Activated CD4-positive, CD25-positive, alpha-beta regulatory T cell treated with anti-CD3 and anti-CD28 coated beads, Interleukin-2, amount 50 U/mL, for 24 hours (primary cell): ENCODE results near the gene KCNQ4.

Source experiments
- ATAC-seq, 2 donors: fragments of 150-1000 bp; cut with Tn5 transposase; one replicate each; pipeline ENCODE4 v1.10.0; 2021; ENCODE audit warnings: mild to moderate bottlenecking in 1 of 2, moderate library complexity in 1 of 2

The KCNQ4 gene

DNA sequence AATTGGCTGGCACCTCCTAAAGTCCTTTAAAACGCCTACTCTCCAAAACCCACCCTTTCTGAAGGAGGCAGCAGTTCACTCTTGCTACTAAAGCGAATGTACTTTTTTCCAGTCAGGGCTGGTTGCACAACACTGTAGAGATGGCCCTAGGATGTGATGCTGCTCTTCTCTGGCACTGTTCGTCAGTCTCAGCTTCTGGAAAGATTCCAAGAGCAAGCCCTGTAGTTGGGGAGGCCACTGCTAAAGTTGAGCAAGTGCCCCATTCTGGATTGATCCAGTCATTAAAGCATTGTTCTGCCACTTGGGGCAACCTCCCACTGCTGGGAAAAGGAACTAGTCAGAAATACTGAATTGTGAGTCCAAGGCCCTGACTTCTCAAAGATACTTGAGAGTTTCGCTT, 28.5 kb upstream of the KCNQ4 start:
- no peak for ATAC-seq

DNA sequence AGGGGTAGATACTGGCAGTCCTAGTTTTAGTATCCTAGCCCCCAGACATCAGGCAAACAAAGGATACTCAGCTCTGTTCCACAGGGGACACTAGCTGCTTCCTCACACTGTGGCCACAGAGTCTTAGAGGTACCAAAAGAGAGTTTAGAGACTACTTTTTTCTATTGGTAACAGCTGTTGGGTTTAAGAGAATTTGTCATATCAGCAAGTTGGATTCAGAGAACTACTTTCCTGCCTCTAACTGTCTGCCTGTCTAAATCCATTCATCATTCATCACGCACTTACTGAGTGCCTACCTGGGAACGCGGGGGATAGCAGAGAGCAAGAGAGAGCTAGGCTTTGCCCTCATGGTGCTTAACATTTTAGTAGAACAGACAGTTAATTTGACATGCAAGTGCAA, 27.1 kb upstream of the KCNQ4 start:
- no peak for ATAC-seq

DNA sequence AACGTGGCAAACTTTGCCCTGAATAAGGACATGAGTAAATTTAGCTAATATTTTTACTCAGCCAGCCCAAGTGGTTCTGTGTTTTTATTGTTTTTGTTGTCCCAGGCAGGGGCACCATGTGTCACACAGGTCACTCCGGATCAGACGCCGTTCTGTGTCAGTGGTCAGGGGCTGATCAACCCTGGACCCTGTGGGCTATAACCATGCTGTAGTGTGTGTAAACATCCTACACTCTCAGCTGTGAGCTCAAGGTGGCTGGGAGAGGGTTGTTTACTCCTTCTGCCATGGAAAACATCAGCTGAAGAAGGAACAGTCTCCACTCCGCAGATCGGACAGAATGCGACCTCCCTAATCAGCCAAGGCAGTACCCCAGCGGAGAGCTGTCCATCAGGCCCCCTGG, 26.5 kb upstream of the KCNQ4 start:
- ATAC-seq, result no peak

DNA sequence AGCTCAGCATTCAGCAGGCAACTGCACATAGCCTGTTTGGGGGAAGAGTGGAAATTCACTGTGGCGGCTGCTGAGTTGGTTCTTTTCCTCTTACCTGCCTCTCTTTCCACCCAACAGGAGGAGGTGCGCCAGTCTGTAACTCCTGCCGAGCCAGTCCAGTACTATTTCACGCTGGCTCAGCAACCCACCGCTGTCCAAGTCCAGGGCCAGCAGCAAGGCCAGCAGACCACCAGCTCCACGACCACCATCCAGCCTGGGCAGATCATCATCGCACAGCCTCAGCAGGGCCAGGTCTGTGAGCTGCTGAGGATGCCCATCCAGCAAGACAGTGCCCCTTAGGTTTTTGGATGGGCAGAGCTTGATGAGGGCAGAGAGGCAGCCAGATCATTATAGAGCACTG, 25.6 kb upstream of the KCNQ4 start:
- ATAC-seq, result no peak

DNA sequence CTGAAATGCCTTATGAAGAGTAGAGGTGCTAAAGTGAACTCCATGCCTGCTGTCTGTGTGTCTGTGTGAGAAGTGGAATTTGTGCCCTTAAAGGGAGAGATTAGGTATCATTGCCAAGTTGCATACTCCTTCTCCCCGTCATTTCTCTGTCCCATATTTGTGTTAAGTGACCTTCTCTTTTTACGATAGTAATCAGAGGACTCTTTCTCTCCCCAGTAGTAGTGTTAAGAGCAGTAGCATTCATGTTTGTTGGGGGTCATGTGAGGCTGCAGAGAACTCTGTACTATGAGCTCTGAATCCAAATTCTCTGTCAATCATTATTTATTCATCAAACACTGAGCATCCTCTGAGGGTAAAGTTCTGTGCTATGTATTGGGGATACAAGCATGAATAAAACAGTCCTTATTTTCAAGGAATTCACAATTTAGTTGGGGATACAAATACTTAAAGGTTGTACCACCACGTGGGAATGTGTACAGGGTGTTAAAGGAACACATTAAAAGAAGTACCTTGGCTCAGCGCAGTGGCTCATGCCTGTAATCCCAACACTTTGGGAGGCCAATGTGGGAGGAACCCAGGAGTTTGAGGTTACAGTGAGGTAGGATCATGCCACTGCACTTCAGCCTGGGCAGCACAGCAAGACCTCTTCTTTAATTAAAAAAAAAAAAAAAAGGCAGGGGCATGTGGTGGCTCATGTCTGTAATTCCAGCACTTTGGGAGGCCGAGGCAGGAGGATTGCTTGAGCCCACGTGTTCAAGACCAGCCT, 24.8 kb upstream of the KCNQ4 start:
- ATAC-seq, result no peak

DNA sequence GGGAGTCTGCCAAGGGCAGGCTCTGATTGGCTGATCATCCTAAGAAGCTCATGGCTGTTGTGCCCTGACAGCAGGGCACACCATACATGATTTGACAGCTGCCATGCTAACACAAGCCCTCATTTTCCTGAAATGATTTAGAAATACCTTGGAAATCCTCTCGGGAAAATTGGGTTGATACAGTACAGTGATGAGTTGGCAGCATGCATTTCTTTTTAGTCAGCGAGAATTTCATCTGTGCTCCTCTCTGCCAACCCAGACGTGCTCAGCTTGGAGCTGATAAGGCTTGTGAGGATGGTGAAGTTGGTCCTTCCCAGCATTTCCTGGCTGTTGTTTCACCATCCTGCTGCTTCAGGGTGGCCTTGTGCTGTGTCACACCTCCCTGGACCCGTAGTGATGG, 22.6 kb upstream of the KCNQ4 start:
- ATAC-seq, result no peak

DNA sequence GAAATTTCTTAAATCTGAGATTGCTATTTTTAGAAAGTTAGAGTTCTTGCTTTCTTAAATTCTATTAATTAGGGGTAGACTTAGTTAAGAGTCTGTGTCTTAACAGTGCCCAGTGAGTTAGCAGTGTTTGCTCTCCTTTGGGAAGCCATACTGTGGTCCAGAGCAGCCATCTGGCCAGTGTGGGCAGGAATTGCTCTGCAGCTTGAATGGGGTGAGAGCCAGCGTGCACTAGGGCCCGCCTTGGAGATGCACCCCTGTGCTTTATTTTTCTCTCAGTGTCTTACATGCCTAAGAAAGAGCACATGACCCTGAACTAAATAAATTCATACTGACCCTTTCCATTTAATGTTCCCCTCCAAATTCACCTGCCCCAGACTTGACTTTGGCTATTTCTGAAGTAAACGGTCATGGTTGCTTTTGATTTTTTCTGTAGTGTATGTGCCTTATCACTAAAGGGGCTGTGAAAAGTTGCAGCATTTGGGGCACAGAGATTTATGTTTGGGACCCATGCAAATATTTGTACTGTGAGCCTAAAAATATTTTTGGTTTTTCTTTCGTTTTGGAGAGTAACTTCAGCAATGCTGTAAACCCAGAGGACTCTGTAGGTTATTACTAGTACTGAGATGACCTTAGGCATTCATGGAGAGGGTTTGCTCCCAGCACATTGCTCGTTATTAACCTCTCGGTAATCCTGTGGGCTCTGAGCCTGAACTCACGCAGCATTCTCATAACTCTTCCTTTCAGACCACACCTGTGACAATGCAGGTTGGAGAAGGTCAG, 21.3 kb upstream of the KCNQ4 start:
- ATAC-seq, result no peak

DNA sequence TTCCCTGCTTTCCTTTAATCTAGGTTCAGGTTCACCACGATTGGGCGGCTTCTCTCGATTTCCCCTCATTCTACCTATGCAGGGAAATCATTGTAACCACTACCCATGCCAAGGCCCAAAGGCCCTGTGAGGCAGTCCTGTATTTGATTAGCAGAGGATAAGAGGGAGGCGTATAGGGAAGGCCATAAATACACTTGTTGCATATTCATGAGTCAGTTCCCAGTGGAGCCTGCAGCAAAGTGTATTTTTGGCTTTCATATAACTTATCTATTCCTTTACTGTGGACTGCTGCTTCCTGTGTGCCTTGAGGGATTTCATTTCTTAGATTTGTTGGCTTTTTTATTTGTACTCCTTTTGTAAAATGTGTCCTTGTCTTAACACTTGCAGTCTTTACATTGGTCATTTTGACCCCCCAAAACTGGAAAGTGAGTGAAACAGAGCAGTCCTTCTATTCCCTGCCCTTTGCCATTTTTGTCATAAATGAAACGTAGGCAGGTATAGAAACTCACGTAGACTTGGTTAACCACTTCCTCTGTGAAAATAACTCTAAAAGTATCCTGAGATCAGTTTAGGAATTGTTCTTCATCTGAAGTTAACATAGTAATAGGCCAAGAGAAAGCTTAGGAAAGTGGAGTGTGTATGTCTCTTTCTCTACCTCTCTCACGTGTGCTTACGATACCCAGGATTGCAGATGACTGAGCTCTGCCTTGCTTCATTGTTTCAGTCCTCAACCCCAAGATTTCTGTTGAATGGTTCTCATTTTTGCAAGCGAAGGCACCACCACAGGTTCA, 19.6 kb upstream of the KCNQ4 start:
- peak in 1 of 2 donors; percentile 24 for ATAC-seq

DNA sequence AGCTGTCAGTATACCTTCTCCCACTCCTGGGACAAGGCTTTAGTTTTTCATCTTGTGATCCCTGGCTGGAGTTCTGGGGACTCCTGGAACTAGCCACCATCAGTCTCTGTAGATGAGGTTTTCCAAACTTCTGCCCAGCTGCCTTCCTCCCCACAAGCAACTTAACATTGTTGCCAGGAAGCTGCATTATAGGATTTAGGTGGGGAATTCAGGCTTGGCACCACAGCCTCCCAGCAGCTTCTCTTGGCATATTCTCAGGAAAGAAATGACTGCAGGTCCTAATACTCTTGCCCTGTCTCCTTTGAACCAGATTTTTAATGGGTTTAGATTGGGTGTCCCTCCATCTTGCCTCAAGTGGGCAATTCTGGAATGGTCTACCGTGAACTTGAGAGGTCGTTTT, 18.6 kb upstream of the KCNQ4 start:
- ATAC-seq, result no peak

DNA sequence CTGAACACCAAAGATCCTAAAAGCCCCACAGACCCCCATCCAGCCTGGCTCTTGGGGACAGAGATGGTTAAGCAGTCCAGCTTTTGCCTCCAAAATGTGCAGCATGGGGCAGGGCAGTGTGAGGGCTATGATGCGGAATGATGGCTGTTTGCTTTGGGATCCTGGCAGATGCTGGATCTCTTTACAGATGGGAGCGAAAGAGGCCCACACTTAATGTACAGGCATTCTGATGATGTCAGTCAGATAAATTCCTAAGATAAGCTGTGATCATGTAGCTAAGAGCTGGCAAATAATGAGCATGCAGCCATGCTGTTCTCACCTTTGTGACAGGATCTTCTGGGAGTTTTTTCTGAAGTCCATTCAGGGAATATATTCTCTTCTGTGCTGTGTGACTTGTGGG, 17.6 kb upstream of the KCNQ4 start:
- ATAC-seq, result no peak

DNA sequence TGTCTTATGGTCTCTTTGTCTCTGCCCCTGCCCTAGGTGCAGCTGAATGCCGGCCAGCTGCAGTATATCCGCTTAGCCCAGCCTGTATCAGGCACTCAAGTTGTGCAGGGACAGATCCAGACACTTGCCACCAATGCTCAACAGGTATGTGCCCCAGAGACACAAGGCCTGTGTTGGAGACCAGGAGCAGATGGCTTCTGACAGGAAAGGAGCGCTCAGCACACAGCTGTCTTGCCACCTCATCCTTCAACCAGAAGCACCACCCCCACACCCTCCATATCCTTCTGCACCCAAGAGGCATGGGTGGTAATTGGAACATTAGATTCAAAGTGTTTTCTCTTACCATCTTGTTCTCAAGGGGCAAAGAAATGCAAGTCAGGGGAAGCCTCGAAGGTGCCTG, 17.0 kb upstream of the KCNQ4 start:
- ATAC-seq, result no peak

DNA sequence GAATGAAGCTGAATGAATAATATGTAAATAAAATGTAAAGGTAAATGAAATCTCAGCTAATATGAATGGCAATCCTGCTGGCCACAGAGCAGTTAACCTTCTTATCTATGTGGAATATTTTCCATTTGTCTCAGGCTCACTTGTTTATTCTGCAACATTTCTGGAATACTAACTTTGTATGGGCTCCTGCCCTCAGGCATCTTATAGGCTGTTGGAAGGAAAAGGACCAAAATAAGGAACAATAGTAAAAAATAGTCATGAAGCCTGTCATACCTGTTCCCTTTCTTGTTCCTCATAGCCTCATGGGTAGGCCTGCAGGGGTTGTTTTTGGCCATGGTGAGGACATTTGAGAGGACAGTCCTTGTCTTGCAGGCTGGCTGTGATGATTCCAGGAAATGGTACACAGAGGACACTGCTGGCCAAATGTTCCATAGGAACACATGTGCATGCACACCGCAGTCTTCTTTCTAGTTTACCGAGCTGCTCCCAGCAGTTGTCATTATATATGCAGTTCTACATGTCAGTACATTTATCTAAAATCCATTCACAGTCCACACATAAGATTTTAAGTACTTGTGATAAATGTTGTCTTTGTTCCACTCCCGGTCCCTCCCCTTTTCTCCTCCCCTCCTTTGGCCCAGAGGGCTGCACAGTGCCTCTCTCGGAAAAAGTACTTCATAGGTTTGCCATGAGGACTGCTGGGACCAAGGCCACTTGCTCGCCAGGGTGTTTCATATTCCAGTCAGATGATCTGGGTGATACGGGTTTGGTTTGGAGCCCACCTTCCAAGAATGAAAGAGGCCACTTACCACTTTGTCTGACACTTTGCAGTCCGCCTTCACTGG, 15.2 kb upstream of the KCNQ4 start:
- ATAC-seq, result no peak

DNA sequence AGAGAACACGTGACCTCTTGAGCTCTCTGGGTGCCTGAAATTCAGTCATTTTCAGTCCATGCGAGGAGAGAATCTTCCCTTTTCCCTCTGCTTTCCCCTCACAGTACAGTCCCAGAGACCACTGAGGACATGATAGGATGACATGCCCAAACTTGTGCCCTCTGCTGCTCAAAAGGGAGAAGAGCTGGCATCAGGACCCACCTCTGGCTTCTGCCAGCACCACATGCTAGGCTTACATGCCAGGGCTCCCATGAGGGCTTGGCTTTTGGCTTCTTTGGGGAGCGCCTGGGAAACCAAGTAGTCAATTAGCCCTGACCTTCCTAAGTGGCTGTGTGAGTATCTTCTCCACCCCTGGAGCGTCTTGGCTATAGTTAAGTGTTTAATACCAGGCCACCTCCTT, 13.8 kb upstream of the KCNQ4 start:
- no peak for ATAC-seq

DNA sequence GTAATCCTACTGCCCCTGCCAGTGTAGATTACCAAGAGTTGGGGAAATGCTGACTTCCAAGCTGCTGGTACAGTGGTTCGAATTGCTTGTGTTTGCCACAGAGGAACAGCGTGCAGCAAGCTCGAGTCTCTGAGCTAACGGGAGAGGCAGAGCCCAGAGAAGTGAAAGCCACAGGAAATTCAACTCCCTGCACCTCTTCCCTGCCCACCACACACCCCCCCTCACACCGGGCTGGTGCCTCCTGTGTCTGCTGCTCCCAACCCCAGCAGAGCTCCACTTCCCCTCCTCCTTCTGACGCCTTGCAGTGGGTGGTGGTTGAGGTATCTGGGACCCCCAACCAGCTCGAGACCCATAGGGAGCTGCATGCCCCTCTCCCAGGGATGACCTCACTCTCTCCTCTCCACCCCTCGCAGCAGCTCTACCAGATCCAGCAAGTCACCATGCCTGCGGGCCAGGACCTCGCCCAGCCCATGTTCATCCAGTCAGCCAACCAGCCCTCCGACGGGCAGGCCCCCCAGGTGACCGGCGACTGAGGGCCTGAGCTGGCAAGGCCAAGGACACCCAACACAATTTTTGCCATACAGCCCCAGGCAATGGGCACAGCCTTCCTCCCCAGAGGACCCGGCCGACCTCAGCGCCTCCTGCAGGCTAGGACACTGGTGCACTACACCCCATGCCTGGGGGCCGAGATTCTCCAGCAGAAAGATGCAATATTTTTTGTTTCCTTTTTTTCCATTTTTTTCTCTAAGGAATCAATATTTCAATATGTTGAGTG, 13.1 kb upstream of the KCNQ4 start:
- no peak for ATAC-seq

DNA sequence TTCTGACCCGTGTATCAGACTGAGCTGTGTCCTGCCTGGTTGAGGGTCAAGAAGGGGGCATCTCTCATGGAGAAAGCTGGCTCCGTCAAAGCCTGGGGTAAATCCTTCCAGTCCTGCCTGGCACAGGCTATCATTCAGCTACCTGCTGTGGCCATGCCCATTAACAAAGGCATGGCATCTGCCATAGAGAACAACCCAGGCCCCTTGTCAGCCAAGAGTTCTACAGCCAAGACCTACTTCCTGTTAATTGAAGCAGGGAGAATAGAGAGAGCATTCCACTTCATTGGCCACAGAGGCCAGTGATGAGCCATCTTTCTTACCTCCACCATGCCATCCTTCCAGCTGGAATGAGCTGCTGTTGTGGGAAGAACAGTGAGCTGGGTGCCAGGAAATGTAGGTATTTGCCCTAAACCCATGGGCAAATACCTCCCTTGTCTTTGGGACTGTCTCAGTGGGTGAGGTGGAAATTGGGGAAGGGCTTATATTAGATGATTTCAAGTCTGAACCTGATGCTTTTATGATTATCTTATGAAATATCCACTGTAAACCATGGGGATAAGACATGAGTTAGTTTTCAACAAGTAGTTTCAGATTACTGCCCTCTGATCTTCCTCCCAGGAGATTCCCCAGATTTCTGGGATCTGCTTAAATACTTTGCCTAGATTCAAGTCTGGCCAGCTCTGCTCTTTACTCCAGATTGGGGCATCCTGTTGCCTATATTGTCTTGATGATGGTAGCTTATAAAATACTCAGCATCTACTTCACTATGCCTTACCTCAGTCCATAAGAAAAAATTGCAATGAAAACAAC, 11.2 kb upstream of the KCNQ4 start:
- ATAC-seq, result no peak

DNA sequence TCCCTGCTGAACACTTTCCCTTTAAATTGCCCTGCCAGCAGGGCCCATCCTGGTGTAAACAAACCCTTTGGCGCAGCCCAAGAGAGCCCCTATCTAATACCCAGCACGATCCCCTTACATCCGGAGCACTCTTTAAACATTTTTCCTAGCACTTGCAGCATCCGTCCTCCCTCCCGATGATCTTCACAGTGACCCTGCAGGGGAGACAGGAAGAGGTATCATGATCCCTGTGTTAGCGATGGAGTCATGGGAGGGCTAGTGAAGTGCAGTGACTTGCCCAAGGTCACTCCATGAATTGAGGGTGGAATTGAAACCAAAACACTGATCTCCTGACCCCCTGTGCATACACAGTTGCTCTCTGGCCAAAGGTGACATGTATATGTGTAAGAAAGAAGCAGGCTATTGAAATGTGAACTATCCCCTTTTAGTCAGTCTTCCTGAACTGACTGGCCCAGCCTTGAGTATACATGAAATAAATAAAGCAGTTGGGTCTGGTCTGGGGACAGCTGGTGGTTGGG, 9.8 kb upstream of the KCNQ4 start:
- peak in 1 of 2 donors; percentile 33 for ATAC-seq

DNA sequence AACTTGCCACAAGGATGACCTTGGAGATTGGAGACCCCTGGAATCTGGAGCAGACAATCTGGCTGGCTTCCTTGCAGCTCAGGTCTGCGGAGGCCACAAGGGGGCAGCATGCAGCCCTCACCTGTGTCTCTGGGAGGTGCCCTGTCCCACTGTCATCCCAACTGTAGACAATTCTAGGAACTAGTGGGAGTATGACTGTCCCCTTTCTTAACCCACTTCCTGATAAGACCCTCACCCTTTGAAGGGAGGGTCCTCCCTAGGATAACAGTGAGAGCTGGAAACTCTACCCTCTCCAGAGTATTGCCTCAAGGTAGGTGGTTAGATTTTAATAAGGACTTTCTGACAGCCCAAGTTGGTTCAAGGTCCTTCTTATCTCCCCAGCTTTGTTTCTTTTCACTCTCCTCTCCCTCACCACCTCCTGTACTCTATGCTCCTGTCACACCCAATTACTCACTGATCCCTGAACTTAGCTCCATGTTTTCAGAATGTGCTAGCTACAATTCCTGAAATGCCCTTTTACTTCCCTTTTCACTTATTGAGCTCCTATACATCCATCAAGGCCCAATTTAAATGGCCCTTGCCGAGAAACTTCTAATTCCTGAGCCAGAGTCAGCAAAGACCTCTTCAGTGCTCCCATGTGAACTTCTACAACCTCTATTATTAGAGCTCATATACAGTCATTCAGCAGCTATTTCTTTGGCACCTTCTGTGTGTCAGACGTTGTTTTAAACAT, 9.2 kb upstream of the KCNQ4 start:
- peak; percentile 55 to 71 for ATAC-seq

DNA sequence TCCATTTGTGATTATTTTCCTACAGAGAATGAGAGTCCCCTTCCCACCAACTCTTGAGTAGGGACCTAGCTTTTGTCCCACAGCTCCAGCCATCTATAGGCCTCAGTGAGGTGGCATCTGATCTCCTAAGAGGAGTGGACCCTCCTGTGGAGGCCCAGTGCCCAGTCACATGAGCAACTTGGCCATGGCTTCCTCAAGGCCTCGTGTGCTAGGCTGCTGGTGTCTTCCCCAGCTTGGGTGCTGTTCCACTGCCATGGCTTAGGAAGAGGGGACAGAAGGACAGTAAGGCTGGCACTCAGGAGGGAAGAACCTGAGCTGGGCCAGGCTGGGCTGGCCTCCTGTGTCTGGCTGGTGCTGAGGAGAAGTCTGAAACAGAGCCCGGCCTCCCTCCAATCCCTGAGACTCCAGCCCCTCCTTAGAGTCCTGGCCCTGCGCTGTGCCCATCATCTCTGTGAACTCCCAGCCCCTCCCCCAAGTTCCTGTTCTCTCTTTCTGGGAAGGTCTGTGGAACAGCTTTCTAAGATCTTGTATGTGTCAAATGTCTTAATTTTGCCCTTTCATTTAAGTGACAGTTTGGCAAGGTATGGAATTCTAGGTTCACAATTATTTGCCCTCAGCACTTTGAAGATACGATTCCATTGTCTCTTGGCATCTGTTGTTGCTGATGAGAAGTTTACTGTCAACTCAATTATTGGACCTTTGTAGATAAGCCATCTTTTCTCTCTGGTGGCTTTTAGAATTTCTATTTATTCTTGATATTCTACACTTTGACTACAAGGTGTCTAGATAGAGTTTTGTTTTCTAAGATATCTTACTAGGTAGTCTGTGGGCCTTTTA, 7.1 kb upstream of the KCNQ4 start:
- ATAC-seq, result no peak
